ENCODE data around the gene MAP2K5.

MAP2K5 gene

GRCh38 chr15:67521029-67521782 lies 21.3 kb upstream of the MAP2K5 start, which contains the start of gene C15orf61:
Gene C15orf61, plus strand, starts transcription at chr15:67521131. Its CDS starts 118 bp downstream, at chr15:67521249.
- in situ Hi-C loops (cut with HindIII; ENCODE audit: low sequenced_read_pairs) = no loop called here

DNA sequence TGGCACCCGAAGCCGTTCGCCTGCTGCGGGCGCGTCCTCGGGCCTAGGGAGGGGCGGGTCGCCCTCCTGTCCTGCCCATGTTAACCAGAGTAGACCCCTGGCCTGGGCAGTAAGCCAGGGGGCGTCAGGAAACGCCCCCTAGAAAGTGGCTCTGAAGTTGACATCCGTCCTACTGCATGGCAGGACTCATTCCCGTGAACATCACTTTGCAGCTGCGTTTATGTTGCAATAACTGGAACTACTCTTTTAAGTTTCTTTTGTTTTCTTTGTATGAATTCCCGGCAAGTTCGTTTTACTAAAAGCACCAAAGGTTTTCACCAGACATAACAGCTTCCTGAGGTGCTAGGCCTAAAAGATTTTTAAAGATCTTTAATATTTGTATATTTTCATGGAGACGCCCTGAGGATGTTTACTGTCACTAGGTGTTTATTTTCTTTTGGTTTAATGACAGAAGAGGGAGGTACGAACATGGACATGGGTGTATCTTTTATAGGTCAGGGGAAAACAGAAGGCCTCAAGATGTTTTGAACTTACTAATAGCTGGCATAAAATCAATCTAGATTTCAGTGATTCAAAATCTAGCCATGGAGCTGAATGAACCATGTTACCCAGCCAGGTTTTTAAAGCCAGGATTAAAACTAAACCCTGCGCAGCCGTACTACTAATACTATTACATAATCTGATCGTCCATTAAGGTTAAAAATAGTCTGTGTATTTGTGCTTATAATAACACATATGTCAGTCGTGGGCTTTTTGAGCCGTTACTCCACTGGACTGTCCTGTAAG lies 20.5 kb upstream of the MAP2K5 start:
- in situ Hi-C loops (cut with HindIII; ENCODE audit: low sequenced_read_pairs) = no loop called here

DNA sequence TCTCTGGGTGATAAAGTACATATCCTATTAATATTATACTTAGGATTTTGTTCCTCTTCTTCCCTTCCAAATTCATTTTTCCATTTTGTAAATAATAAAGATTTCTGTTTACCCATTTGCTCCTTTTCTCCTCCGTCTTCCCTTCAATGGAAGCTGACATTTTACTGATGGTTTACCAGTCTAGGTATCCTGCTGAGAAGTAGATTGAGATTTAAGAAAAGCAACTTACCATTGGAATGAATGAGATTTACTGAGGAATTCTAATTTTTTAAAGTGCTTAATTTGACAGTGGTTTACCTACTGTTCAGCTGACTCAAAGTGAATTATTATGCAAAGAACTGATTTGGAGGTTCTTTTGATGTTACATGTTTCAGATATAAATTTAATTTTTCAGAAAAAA lies 19.2 kb upstream of the MAP2K5 start:
- in situ Hi-C loops (cut with HindIII; ENCODE audit: low sequenced_read_pairs) = no loop called here

- in situ Hi-C loops (cut with HindIII; ENCODE audit: low sequenced_read_pairs) = no loop called here
Observed at GRCh38 chr15:67524235-67524634, 18.3 kb upstream of the MAP2K5 start.

DNA sequence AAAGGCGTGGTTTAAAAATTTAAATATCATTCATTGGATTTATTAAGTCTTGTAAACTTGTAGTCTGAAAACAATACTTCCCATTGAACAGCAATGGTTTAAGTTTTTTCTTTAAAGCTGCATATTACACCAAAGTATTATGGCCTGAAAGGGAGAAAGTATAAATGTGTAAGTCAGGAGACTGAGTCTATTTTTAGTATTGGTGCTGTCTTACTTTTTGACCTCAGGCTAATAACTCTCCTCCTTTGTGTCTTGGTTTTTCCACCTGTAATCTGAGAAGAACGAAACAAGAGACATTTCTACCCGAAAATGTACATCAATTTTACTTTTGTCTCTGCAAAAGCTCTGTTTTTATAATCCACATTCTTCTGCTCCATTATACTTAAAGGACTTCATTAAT lies 14.0 kb upstream of the MAP2K5 start:
- in situ Hi-C loops (cut with HindIII; ENCODE audit: low sequenced_read_pairs) = loop anchor here (5.0 kb wide), 1 partner anchor 34 kb away; no protein-coding TSS in a partner anchor

GRCh38 chr15:67531379-67531914 lies 11.1 kb upstream of the MAP2K5 start:
- in situ Hi-C loops (cut with HindIII; ENCODE audit: low sequenced_read_pairs) = no loop called here

- in situ Hi-C loops (cut with HindIII; ENCODE audit: low sequenced_read_pairs) = no loop called here
Observed at GRCh38 chr15:67533873-67534272, 8.6 kb upstream of the MAP2K5 start.

DNA sequence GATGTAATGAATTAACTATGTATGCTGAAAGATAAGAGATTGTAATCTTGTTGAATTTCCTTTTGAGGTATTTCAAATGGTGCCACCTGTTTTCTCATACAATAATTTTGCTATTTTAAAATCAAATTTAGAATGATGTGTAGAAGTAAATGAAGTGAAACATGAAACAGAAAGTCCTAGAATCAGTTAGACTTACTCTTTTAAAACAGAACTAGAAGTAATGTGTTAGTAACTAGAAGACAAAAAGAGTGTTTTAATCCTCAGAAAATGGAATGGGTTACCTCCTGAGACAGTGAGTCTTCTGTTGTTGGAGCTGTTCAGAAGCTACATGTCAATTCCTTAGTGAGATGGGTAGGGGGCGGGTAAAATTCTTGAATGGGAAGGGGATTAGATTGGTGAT lies 8.1 kb upstream of the MAP2K5 start:
- in situ Hi-C loops (cut with HindIII; ENCODE audit: low sequenced_read_pairs) = no loop called here

GRCh38 chr15:67537771-67538170 lies 4.7 kb upstream of the MAP2K5 start:
- in situ Hi-C loops (cut with HindIII; ENCODE audit: low sequenced_read_pairs) = no loop called here

DNA sequence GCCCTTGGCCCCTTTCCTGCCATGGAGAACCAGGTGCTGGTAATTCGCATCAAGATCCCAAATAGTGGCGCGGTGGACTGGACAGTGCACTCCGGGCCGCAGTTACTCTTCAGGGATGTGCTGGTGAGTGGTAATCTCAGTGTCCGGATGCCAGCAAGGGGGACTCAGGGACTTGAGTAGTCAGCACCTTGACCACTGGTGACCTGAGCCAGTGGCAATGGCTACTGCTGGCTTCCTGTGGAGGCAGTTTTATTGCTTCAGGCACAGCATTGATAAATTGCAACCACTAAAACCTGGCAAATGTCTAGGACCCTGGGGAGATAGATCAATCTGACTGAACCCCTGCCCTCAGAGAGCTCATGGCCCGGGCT lies 830 bp downstream of the MAP2K5 start:
- in situ Hi-C loops (cut with HindIII; ENCODE audit: low sequenced_read_pairs) = no loop called here

DNA sequence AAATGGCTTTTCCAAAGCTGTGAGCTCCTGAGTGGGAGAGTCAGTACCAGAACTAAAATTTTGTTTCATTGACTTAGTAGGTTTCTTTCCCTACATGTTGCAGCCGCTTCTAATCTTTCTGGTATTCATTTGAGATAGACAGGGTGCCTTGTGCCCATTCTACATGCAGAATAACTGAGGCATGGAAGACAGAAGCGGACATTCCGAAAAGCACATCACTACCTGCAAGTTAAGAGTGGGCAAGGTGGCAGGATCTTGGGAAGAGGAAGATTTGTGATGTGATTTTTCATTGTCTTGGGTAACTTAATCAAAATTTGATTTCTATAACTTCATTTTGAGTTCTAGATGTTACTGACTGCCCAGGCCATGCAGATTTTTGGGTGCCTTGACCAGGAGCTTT lies 2.0 kb downstream of the MAP2K5 start:
- in situ Hi-C loops (cut with HindIII; ENCODE audit: low sequenced_read_pairs) = no loop called here

DNA sequence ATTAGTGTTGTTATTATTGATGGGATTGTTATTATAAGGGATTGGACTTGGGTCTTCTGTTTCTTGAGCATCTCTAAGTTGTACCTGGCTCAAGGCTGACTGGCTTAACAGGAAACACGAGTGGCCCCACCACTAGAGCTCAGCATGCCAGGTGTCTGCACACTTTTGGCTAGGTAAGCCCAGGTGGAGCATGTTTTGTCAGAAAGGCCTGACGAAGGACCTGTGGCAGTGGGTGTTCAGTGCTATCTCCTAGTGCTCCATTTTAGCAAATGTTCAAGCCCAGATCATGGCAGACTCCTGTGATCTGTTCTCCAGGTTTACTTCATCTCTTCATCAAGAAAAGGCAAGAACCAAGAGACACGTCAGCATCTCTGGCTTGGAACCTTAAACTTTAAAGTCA lies 3.4 kb downstream of the MAP2K5 start:
- in situ Hi-C loops (cut with HindIII; ENCODE audit: low sequenced_read_pairs) = no loop called here

DNA sequence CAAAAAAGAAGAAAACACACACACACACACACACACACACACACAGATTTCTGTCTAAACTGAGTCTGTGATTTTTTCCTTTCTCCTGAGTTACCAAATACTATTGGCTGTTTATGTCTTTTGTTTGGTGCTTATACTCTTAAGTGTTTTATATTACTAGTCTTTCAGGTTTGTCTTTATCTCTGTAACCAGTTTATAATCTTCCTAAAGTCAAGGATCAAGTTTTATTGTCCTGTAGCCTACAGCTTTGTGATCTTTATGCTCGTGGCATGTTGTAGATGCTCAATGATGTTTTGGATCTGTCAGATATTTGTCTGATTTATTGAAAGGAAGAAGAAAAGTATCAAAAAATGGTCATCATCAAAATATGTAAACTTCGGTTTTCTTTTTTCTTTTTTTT lies 4.6 kb downstream of the MAP2K5 start:
- in situ Hi-C loops (cut with HindIII; ENCODE audit: low sequenced_read_pairs) = no loop called here

DNA sequence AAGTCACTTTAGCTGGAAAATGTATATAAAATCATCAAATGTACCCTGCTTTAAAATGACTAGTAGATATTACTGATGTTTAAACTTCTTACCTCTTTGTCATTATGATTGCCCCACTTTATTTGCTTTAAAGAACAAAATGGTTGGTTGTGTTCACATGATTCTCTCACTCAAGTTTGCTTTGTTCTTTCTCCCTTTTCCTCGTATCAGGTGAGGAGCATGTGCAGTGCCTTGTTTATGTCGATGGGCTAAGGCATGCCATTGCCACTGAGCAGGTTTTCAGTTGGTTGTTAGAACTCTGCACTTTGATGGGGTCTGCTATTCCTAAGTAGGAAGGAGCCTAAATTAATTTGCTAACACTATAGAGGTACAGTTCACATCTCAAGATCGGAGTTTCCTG lies 5.3 kb downstream of the MAP2K5 start:
- in situ Hi-C loops (cut with HindIII; ENCODE audit: low sequenced_read_pairs) = no loop called here

DNA sequence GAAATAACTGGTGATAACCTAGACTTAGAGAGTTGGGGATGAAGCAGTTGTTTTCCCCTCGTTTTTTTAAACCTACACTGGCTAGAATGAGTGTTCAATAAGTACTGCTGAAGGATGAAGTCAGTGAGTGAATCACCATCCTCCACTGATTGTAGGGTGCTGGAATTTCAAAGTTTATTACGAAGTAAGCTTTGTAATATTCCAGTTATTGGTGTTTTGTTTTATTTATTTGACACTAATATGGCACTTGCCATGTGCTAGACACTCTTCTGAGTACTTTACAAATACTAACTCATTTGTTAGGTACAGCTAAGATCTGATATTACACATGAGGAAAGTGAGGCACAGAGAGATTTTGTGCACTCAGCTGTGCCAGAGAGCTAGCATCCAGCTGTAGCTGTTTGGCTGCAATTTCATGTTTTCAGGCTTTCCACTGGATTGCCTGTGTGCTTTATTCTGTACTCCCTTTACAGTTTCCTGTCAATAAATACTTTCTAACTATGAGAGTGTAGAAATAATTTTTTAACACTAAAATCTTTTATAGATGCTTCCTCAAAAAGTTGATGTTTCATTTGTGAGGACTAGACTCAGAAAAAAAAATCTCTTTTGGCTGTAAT lies 5.8 kb downstream of the MAP2K5 start:
- in situ Hi-C loops (cut with HindIII; ENCODE audit: low sequenced_read_pairs) = no loop called here

- in situ Hi-C loops (cut with HindIII; ENCODE audit: low sequenced_read_pairs) = no loop called here
Observed at GRCh38 chr15:67548862-67549651, 6.6 kb downstream of the MAP2K5 start.

DNA sequence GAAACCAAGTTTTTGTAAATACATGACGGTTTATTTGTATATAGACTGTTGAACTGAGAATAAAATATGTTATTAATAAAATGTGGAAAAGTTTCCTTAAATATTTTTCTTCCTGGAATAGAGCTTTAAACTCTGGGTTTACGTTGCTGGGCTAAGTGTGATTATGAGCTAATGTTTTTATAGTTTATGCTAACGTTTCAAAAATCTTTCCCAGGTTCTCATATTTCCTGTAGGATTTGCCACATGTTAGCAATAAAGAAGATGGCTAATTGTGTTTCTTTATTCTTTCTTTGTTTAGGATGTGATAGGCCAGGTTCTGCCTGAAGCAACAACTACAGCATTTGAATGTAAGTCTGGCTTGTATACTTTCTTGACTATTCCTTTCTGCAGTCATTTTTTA lies 7.2 kb downstream of the MAP2K5 start:
- in situ Hi-C loops (cut with HindIII; ENCODE audit: low sequenced_read_pairs) = no loop called here

DNA sequence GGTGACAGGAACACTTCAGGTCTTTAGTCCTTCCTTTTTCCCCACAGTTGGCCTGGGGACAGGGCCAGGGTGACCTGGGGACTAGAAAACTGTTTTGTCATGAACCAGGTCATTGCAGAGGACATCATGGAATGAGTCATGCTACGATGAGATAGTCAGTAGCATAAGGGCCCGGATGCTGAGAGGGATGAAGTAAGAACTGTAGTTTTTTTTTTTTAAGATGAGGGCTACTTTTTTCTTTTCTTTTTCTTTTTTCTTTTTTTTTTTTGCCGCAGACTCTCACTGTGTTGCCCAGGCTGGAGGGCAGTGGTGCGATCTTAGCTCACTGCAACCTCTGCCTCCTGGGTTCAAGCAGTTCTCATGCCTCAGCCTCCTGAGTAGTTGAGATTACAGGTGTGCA lies 8.0 kb downstream of the MAP2K5 start:
- in situ Hi-C loops (cut with HindIII; ENCODE audit: low sequenced_read_pairs) = no loop called here

- in situ Hi-C loops (cut with HindIII; ENCODE audit: low sequenced_read_pairs) = no loop called here
Observed at GRCh38 chr15:67551207-67551743, 8.8 kb downstream of the MAP2K5 start.

GRCh38 chr15:67554580-67554979 lies 12.1 kb downstream of the MAP2K5 start:
- in situ Hi-C loops (cut with HindIII; ENCODE audit: low sequenced_read_pairs) = no loop called here

All from DLD1 (cell line).